Neural progenitor cell (in vitro differentiated cells): ENCODE data around the gene HTT-AS. TPM values are rescaled to one million over a fixed set of nuclear protein-coding genes. Genes with fewer than 3 reads are reported as not detected.

Experiments used
- DNase-seq: peaks from one replicate; pipeline ENCODE4 v3.0.0-alpha.2; 2016; ENCODE audit warnings: low spot score
- H2AFZ ChIP-seq: fragments of 200-600 bp; sonication (generic); replicated peaks from 2 replicates; pipeline ENCODE4 v1.6.1; 2016; ENCODE audit warnings: antibody characterized with exemption
- H3F3A ChIP-seq: fragments of 200-600 bp; sonication (generic); 2 replicates; pipeline ENCODE4 v1.6.1; 2016; ENCODE audit warnings: antibody characterized with exemption, low read depth
- H3K27ac ChIP-seq: fragments of 200-600 bp; sonication (generic); 2 replicates; pipeline ENCODE4 v1.5.1; 2016; ENCODE audit warnings: mild to moderate bottlenecking
- H3K27me3 ChIP-seq: fragments of 200-600 bp; sonication (generic); 2 replicates; pipeline ENCODE4 v1.6.1; 2016; ENCODE audit warnings: mild to moderate bottlenecking, moderate library complexity
- H3K36me3 ChIP-seq: fragments of 200-600 bp; sonication (generic); 2 replicates; pipeline ENCODE4 v1.5.1; 2016
- H3K4me1 ChIP-seq: fragments of 200-600 bp; sonication (generic); 2 replicates; pipeline ENCODE4 v1.6.1; 2016; ENCODE audit warnings: mixed run types
- H3K4me2 ChIP-seq: fragments of 200-600 bp; sonication (generic); 2 replicates; pipeline ENCODE4 v1.6.1; 2016
- H3K4me3 ChIP-seq: fragments of 200-600 bp; sonication (generic); 2 replicates; pipeline ENCODE4 v1.5.1; 2016
- H3K79me2 ChIP-seq: fragments of 200-600 bp; sonication (generic); 2 replicates; pipeline ENCODE4 v1.6.1; 2016; ENCODE audit warnings: low read depth
- H3K9ac ChIP-seq: fragments of 200-600 bp; sonication (generic); 2 replicates; pipeline ENCODE4 v1.6.1; 2016
- H3K9me3 ChIP-seq: fragments of 200-600 bp; sonication (generic); 2 replicates; pipeline ENCODE4 v1.5.1; 2016; ENCODE audit warnings: low read depth
- H4K20me1 ChIP-seq: fragments of 200-600 bp; sonication (generic); 2 replicates; pipeline ENCODE4 v1.6.1; 2016; ENCODE audit warnings: low read depth
- H3K27ac Mint-ChIP-seq: 3 replicates; pipeline ENCODE4 v1.8.0; 2021; ENCODE audit warnings: mixed read lengths
- H3K27me3 Mint-ChIP-seq: 2 replicates; pipeline ENCODE4 v1.8.0; 2022; ENCODE audit warnings: low read depth, mild to moderate bottlenecking, inconsistent platforms, moderate library complexity, mixed read lengths; ENCODE audit not compliant: insufficient read depth
- H3K36me3 Mint-ChIP-seq: 3 replicates; pipeline ENCODE4 v1.8.0; 2021; ENCODE audit warnings: mixed read lengths
- H3K4me1 Mint-ChIP-seq: 3 replicates; pipeline ENCODE4 v1.8.0; 2021; ENCODE audit warnings: mixed read lengths
- H3K4me3 Mint-ChIP-seq: 3 replicates; pipeline ENCODE4 v1.8.0; 2021; ENCODE audit warnings: mild to moderate bottlenecking, moderate library complexity, mixed read lengths
- H3K9me3 Mint-ChIP-seq: 3 replicates; pipeline ENCODE4 v1.8.0; 2020; ENCODE audit warnings: mixed read lengths
- EZH2 ChIP-seq: fragments of 200-600 bp; sonication (generic); IDR thresholded peaks from 2 replicates; pipeline ENCODE4 v1.6.1; 2017; ENCODE audit warnings: antibody characterized with exemption, mild to moderate bottlenecking, moderate library complexity
- EZH2phosphoT487 ChIP-seq: fragments of 200-600 bp; sonication (generic); IDR thresholded peaks from 2 replicates; pipeline ENCODE4 v1.6.1; 2017; ENCODE audit warnings: antibody characterized with exemption
- small RNA-seq: library from RNA; depleted of rRNA; stranded (forward); fragments of <200 nt; gene quantifications from one replicate; pipeline ENCODE3, GENCODE V24; 2015
- total RNA-seq: library from RNA; depleted of rRNA; stranded (reverse); fragments of >200 nt; gene quantifications from 2 replicates; pipeline ENCODE4 v1.2.3, GENCODE V29; 2015; ENCODE audit warnings: low replicate concordance
- TF ChIP-seq, protein P1 (sequence below): fragments of 200-600 bp; sonication (generic); IDR thresholded peaks from 2 replicates; pipeline ENCODE4 v1.5.1; 2017; ENCODE audit warnings: antibody characterized with exemption, mild to moderate bottlenecking

The HTT-AS gene
- total RNA-seq, 1 donor from 2014 or later, result not detected

- no peaks in the 10 kb centered on the region for H4K20me1 ChIP-seq
- H3K4me3 ChIP-seq, result no peak overlapping the region
- no peak overlapping the region for H3K9ac ChIP-seq
- H3K27me3 ChIP-seq, result no peaks in the 10 kb centered on the region
- H3K9me3 Mint-ChIP-seq, result no peaks in the 10 kb centered on the region
- no peak for DNase-seq
- H3K4me3 Mint-ChIP-seq, result no peak overlapping the region
- H3K4me1 ChIP-seq, result no peaks in the 10 kb centered on the region
- H3K79me2 ChIP-seq, result no peaks in the 10 kb centered on the region
- no peaks in the 10 kb centered on the region for H3K36me3 Mint-ChIP-seq
- H3F3A ChIP-seq, result no peaks in the 10 kb centered on the region
- TF ChIP-seq, protein P1, sequence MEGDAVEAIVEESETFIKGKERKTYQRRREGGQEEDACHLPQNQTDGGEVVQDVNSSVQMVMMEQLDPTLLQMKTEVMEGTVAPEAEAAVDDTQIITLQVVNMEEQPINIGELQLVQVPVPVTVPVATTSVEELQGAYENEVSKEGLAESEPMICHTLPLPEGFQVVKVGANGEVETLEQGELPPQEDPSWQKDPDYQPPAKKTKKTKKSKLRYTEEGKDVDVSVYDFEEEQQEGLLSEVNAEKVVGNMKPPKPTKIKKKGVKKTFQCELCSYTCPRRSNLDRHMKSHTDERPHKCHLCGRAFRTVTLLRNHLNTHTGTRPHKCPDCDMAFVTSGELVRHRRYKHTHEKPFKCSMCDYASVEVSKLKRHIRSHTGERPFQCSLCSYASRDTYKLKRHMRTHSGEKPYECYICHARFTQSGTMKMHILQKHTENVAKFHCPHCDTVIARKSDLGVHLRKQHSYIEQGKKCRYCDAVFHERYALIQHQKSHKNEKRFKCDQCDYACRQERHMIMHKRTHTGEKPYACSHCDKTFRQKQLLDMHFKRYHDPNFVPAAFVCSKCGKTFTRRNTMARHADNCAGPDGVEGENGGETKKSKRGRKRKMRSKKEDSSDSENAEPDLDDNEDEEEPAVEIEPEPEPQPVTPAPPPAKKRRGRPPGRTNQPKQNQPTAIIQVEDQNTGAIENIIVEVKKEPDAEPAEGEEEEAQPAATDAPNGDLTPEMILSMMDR, result no peak
- TF ChIP-seq EZH2phosphoT487, result no peak
- TF ChIP-seq EZH2, result no peak
- H2AFZ ChIP-seq, result no peak overlapping the region
- no peaks in the 10 kb centered on the region for H3K9me3 ChIP-seq
- no peak overlapping the region for H3K27ac ChIP-seq
- peaks cover 11% of the 10 kb centered on the region for H3K4me1 Mint-ChIP-seq
- no peaks in the 10 kb centered on the region for H3K36me3 ChIP-seq
- no peak overlapping the region for H3K4me2 ChIP-seq
- peak overlapping the region; percentile 62 for H3K27ac Mint-ChIP-seq
- peaks cover 4% of the 10 kb centered on the region for H3K27me3 Mint-ChIP-seq
These were observed 57.4 kb downstream of the HTT-AS start for GRCh38 chr4:3016961-3017360.

- H4K20me1 ChIP-seq, result no peaks in the 10 kb centered on the region
- H3K9ac ChIP-seq, result no peak overlapping the region
- no peak overlapping the region for H3K4me3 ChIP-seq
- H3K9me3 ChIP-seq, result no peaks in the 10 kb centered on the region
- no peaks in the 10 kb centered on the region for H3K79me2 ChIP-seq
- no peaks in the 10 kb centered on the region for H3F3A ChIP-seq
- Mint-ChIP-seq H3K27ac (no peak overlapping the region), H3K4me1 (peaks cover 4% of the 10 kb centered on the region), H3K9me3 (no peaks in the 10 kb centered on the region), H3K27me3 (peaks cover 2% of the 10 kb centered on the region), H3K4me3 (no peak overlapping the region), H3K36me3 (no peaks in the 10 kb centered on the region)
- DNase-seq, result no peak
- H3K36me3 ChIP-seq, result no peaks in the 10 kb centered on the region
- no peaks in the 10 kb centered on the region for H3K4me1 ChIP-seq
- H3K27ac ChIP-seq, result no peak overlapping the region
- peak overlapping the region; percentile 26 for H2AFZ ChIP-seq
- no peaks in the 10 kb centered on the region for H3K27me3 ChIP-seq
- no peak for TF ChIP-seq EZH2
- TF ChIP-seq EZH2phosphoT487, result no peak
- TF ChIP-seq, protein P1, result no peak
- H3K4me2 ChIP-seq, result no peak overlapping the region
These were observed 60.4 kb downstream of the HTT-AS start for GRCh38 chr4:3013839-3014350.

Small RNAs within 50 kb of the gene (small RNA-seq; reads per million reads assigned to genes)
- gene RF02134, result not detected
- not detected for gene RF02135
- not detected for gene RNU6-204P

Other genes starting within 250 kb of the HTT-AS start
- 131 and 140 TPM in 2 replicates for gene ADD1, start 230.7 kb downstream of the HTT-AS start, total RNA-seq
- 16.8 and 22.0 TPM in 2 replicates for gene NOP14, start 111.1 kb downstream of the HTT-AS start, total RNA-seq
- gene GRK4, start 111.0 kb downstream of the HTT-AS start, total RNA-seq, result 1.3 and 3.2 TPM in 2 replicates
- gene HTT, start 143 bp upstream of the HTT-AS start, total RNA-seq, result 38.9 and 40.2 TPM in 2 replicates
- 0.17 and 0.25 TPM in 2 replicates for gene MSANTD1, start 174.6 kb upstream of the HTT-AS start, total RNA-seq
- gene RGS12, start 218.5 kb upstream of the HTT-AS start, total RNA-seq, result 36.6 and 140 TPM in 2 replicates